ENCODE results near the gene VIL1. TPM values are rescaled to one million over a fixed set of nuclear protein-coding genes. Genes with fewer than 3 reads are reported as not detected.
A peak's percentile ranks its signal among the peaks of the same experiment; 100 is the strongest.

The VIL1 gene
- total RNA-seq, 1 donor from 2014 or later: not detected

GRCh38 chr2:218375212-218375611 lies 43.7 kb upstream of the VIL1 start:
- no peaks in the 10 kb centered on the region for H3K79me2 ChIP-seq (ENCODE audit: insufficient read depth, low read length)
- no peak overlapping the region for H3K27ac Mint-ChIP-seq (ENCODE audit: unreplicated experiment)
- no peak overlapping the region for H3K27ac ChIP-seq (ENCODE audit: low read depth, low read length)
- H4K20me1 ChIP-seq (ENCODE audit: insufficient read depth, low read length): no peaks in the 10 kb centered on the region
- no peaks in the 10 kb centered on the region for H3K4me1 Mint-ChIP-seq (ENCODE audit: low read depth, unreplicated experiment)
- H3K4me2 ChIP-seq (ENCODE audit: low read length): no peak overlapping the region
- H2AFZ ChIP-seq (ENCODE audit: low read depth, low read length): no peak overlapping the region
- no peak overlapping the region for H3K9ac ChIP-seq (ENCODE audit: low read length)
- no peaks in the 10 kb centered on the region for H3K36me3 Mint-ChIP-seq (ENCODE audit: low read depth, unreplicated experiment)
- no peak overlapping the region for H3K4me3 Mint-ChIP-seq (ENCODE audit: unreplicated experiment)
- H3K9me3 ChIP-seq (ENCODE audit: insufficient read depth, low read depth, low read length): no peaks in the 10 kb centered on the region
- no peaks in the 10 kb centered on the region for H3K36me3 ChIP-seq (ENCODE audit: insufficient read depth, low read length)
- DNase-seq (ENCODE audit: low read depth) (peak; percentile 20), FAIRE-seq (no peak)
- H3K27me3 ChIP-seq (ENCODE audit: insufficient read depth, low read length): peaks cover 10% of the 10 kb centered on the region
- H3K4me1 ChIP-seq (ENCODE audit: insufficient read depth, low read length): no peaks in the 10 kb centered on the region
- no peak overlapping the region for H3K4me3 ChIP-seq (ENCODE audit: insufficient read depth, low read depth, low read length)
- peaks cover 11% of the 10 kb centered on the region for H3K27me3 Mint-ChIP-seq (ENCODE audit: low read depth, unreplicated experiment)
- no peaks in the 10 kb centered on the region for H3K9me3 Mint-ChIP-seq (ENCODE audit: unreplicated experiment)
- TF ChIP-seq CTCF (IDR thresholded peaks at IDR 0.05; ENCODE audit: insufficient read depth, low read depth, low read length): no peak
- TF ChIP-seq EZH2 (IDR thresholded peaks at IDR 0.05; ENCODE audit: insufficient read depth, low read length): no peak

GRCh38 chr2:218378053-218378452 lies 40.9 kb upstream of the VIL1 start:
- no peaks in the 10 kb centered on the region for H3K79me2 ChIP-seq (ENCODE audit: insufficient read depth, low read length)
- H3K4me3 ChIP-seq (ENCODE audit: insufficient read depth, low read depth, low read length): no peak overlapping the region
- FAIRE-seq (no peak), DNase-seq (ENCODE audit: low read depth) (no peak)
- H3K27me3 Mint-ChIP-seq (ENCODE audit: low read depth, unreplicated experiment): peaks cover 18% of the 10 kb centered on the region
- no peaks in the 10 kb centered on the region for H4K20me1 ChIP-seq (ENCODE audit: insufficient read depth, low read length)
- no peak overlapping the region for H3K4me2 ChIP-seq (ENCODE audit: low read length)
- H3K27ac Mint-ChIP-seq (ENCODE audit: unreplicated experiment): no peak overlapping the region
- no peaks in the 10 kb centered on the region for H3K36me3 ChIP-seq (ENCODE audit: insufficient read depth, low read length)
- H3K9ac ChIP-seq (ENCODE audit: low read length): no peak overlapping the region
- H3K9me3 Mint-ChIP-seq (ENCODE audit: unreplicated experiment): no peaks in the 10 kb centered on the region
- H3K36me3 Mint-ChIP-seq (ENCODE audit: low read depth, unreplicated experiment): no peaks in the 10 kb centered on the region
- H3K27ac ChIP-seq (ENCODE audit: low read depth, low read length): no peak overlapping the region
- H3K27me3 ChIP-seq (ENCODE audit: insufficient read depth, low read length): peaks cover 13% of the 10 kb centered on the region
- H3K4me3 Mint-ChIP-seq (ENCODE audit: unreplicated experiment): no peak overlapping the region
- H2AFZ ChIP-seq (ENCODE audit: low read depth, low read length): no peak overlapping the region
- H3K4me1 ChIP-seq (ENCODE audit: insufficient read depth, low read length): no peaks in the 10 kb centered on the region
- H3K9me3 ChIP-seq (ENCODE audit: insufficient read depth, low read depth, low read length): no peaks in the 10 kb centered on the region
- no peaks in the 10 kb centered on the region for H3K4me1 Mint-ChIP-seq (ENCODE audit: low read depth, unreplicated experiment)
- TF ChIP-seq CTCF (IDR thresholded peaks at IDR 0.05; ENCODE audit: insufficient read depth, low read depth, low read length) (no peak), EZH2 (IDR thresholded peaks at IDR 0.05; ENCODE audit: insufficient read depth, low read length) (no peak)

GRCh38 chr2:218381916-218382366 lies 37.0 kb upstream of the VIL1 start, which contains the start of gene SLC11A1:
Gene SLC11A1 (plus strand): TSS chr2:218382273. CDS start chr2:218382369, 96 bp downstream.
- no peaks in the 10 kb centered on the region for H3K4me1 ChIP-seq (ENCODE audit: insufficient read depth, low read length)
- no peak within 1 kb of the TSS for H2AFZ ChIP-seq (ENCODE audit: low read depth, low read length)
- H3K36me3 ChIP-seq (ENCODE audit: insufficient read depth, low read length): no peaks in the 10 kb centered on the region
- H3K9me3 Mint-ChIP-seq (ENCODE audit: unreplicated experiment): no peaks in the 10 kb centered on the region
- no peaks in the 10 kb centered on the region for H3K4me1 Mint-ChIP-seq (ENCODE audit: low read depth, unreplicated experiment)
- H3K27ac Mint-ChIP-seq (ENCODE audit: unreplicated experiment): no peak within 1 kb of the TSS
- TF ChIP-seq CTCF (IDR thresholded peaks at IDR 0.05; ENCODE audit: insufficient read depth, low read depth, low read length) (no peak), EZH2 (IDR thresholded peaks at IDR 0.05; ENCODE audit: insufficient read depth, low read length) (no peak)
- no peak within 1 kb of the TSS for H3K4me2 ChIP-seq (ENCODE audit: low read length)
- H3K27ac ChIP-seq (ENCODE audit: low read depth, low read length): no peak within 1 kb of the TSS
- H4K20me1 ChIP-seq (ENCODE audit: insufficient read depth, low read length): no peaks in the 10 kb centered on the region
- DNase-seq (ENCODE audit: low read depth): no peak
- no peak within 1 kb of the TSS for H3K4me3 ChIP-seq (ENCODE audit: insufficient read depth, low read depth, low read length)
- H3K9me3 ChIP-seq (ENCODE audit: insufficient read depth, low read depth, low read length): no peaks in the 10 kb centered on the region
- peaks cover 24% of the 10 kb centered on the region for H3K27me3 Mint-ChIP-seq (ENCODE audit: low read depth, unreplicated experiment)
- no peaks in the 10 kb centered on the region for H3K36me3 Mint-ChIP-seq (ENCODE audit: low read depth, unreplicated experiment)
- H3K79me2 ChIP-seq (ENCODE audit: insufficient read depth, low read length): no peaks in the 10 kb centered on the region
- no peak within 1 kb of the TSS for H3K4me3 Mint-ChIP-seq (ENCODE audit: unreplicated experiment)
- peaks cover 13% of the 10 kb centered on the region for H3K27me3 ChIP-seq (ENCODE audit: insufficient read depth, low read length)
- no peak for FAIRE-seq
- H3K9ac ChIP-seq (ENCODE audit: low read length): no peak within 1 kb of the TSS

Measured in astrocyte (in vitro differentiated cells and primary cell).